HepG2 (cell line): Measurements from ENCODE around the gene PRELID1. TPM values are rescaled to one million over a fixed set of nuclear protein-coding genes. Genes with fewer than 3 reads are reported as not detected.

Experiments
- ETV5 ChIP-seq: IDR thresholded peaks from 2 replicates; pipeline ENCODE4 v1.6.1; 2018; ENCODE audit warnings: missing biosample characterization, missing genetic modification reagents, inconsistent platforms, borderline replicate concordance
- HNF4A ChIP-seq: sonication (generic); formaldehyde crosslinking; IDR thresholded peaks from 2 replicates; pipeline ENCODE4 v1.4.0; 2020; ENCODE audit warnings: missing genetic modification reagents
- NPAS2 ChIP-seq: sonication (generic); formaldehyde crosslinking; IDR thresholded peaks from 2 replicates; pipeline ENCODE4 v1.8.0; 2022; ENCODE audit warnings: mild to moderate bottlenecking, missing genetic modification reagents, borderline replicate concordance
- TEAD3 ChIP-seq: optimal IDR thresholded peaks from 2 replicates; pipeline ENCODE3; 2016; ENCODE audit warnings: borderline replicate concordance
- polyA plus RNA-seq, 8 experiments: library from polyadenylated mRNA; depleted of rRNA in 3 of 8; stranded (reverse) in 7 of 8; unstranded in 1 of 8; fragments of >200 nt; fragmentation: Illumina TruSeq in 4 of 8; extraction: Trizol in 4 of 8; gene quantifications; 2 replicates each; pipeline versions ENCODE4 v1.2.1 to v1.2.3, GENCODE V29; 2011 to 2016; ENCODE audit warnings: low read depth in 4 of 8, missing spikeins in 1 of 8, mixed read lengths in 1 of 8; ENCODE audit not compliant: insufficient read depth in 1 of 8
- total RNA-seq, 5 experiments: library from RNA; depleted of rRNA; stranded (reverse); fragments of >200 nt; fragmentation: Illumina TruSeq; extraction: Trizol; gene quantifications; 2 replicates each; pipeline ENCODE4 v1.2.3, GENCODE V29; 2016; ENCODE audit warnings: low read depth in 1 of 5
- TF ChIP-seq, protein P1 (sequence below): IDR thresholded peaks from 2 replicates; pipeline ENCODE4 v1.4.0; 2020; ENCODE audit warnings: mild to moderate bottlenecking, missing genetic modification reagents
- TF ChIP-seq, protein P2 (sequence below): IDR thresholded peaks from 2 replicates; pipeline ENCODE4 v1.6.1; 2016; ENCODE audit warnings: low read depth, missing genetic modification reagents, missing compliant biosample characterization

PRELID1 gene
- total and polyA plus RNA-seq, 2 of the 13 experiments (the other 11 are each of a cell fraction or from before 2014, with no cell fraction given) = 250 to 271 TPM

DNA sequence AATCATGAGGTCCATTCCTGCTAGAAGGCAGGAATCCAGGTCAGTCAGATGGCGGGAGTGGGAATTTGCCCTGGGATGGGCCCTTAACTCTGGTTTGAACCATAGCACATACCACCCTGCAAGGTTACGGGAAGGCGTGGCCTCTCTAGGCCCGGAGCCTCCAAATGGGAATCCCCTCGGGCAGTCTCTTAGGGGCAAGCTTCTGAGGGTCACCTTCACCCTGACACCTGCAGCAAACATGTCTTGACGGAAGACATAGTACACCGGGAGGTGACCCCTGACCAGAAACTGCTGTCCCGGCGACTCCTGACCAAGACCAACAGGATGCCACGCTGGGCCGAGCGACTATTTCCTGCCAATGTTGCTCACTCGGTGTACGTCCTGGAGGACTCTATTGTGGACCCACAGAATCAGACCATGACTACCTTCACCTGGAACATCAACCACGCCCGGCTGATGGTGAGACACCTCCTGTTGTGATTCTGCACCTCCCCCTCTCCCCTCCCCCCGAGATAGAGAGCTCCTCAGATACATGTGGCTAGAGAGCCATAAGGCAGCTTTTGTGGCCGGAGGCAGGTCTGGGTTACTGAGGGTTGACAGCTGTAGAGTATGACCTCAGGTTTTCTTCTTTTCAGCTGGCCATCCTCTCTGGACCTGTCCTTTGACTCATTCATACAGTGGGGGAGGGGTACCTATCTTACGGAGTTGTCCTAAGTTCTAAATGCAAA is 957 bp downstream of the PRELID1 start (continued):
- TF ChIP-seq NPAS2 (CRISPR knock-in tag) (no peak), ETV5 (peak; percentile 11; the same call in 1 of the 2 replicates), HNF4A (CRISPR knock-in tag) (peak; percentile 47; the same call in 1 of the 2 replicates), TEAD3 (peak; percentile 37)
- TF ChIP-seq, protein P1, sequence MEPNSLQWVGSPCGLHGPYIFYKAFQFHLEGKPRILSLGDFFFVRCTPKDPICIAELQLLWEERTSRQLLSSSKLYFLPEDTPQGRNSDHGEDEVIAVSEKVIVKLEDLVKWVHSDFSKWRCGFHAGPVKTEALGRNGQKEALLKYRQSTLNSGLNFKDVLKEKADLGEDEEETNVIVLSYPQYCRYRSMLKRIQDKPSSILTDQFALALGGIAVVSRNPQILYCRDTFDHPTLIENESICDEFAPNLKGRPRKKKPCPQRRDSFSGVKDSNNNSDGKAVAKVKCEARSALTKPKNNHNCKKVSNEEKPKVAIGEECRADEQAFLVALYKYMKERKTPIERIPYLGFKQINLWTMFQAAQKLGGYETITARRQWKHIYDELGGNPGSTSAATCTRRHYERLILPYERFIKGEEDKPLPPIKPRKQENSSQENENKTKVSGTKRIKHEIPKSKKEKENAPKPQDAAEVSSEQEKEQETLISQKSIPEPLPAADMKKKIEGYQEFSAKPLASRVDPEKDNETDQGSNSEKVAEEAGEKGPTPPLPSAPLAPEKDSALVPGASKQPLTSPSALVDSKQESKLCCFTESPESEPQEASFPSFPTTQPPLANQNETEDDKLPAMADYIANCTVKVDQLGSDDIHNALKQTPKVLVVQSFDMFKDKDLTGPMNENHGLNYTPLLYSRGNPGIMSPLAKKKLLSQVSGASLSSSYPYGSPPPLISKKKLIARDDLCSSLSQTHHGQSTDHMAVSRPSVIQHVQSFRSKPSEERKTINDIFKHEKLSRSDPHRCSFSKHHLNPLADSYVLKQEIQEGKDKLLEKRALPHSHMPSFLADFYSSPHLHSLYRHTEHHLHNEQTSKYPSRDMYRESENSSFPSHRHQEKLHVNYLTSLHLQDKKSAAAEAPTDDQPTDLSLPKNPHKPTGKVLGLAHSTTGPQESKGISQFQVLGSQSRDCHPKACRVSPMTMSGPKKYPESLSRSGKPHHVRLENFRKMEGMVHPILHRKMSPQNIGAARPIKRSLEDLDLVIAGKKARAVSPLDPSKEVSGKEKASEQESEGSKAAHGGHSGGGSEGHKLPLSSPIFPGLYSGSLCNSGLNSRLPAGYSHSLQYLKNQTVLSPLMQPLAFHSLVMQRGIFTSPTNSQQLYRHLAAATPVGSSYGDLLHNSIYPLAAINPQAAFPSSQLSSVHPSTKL = 0 out of 2 replicates have a peak, but pooled peaks have one; percentile 10
- TF ChIP-seq, protein P2, sequence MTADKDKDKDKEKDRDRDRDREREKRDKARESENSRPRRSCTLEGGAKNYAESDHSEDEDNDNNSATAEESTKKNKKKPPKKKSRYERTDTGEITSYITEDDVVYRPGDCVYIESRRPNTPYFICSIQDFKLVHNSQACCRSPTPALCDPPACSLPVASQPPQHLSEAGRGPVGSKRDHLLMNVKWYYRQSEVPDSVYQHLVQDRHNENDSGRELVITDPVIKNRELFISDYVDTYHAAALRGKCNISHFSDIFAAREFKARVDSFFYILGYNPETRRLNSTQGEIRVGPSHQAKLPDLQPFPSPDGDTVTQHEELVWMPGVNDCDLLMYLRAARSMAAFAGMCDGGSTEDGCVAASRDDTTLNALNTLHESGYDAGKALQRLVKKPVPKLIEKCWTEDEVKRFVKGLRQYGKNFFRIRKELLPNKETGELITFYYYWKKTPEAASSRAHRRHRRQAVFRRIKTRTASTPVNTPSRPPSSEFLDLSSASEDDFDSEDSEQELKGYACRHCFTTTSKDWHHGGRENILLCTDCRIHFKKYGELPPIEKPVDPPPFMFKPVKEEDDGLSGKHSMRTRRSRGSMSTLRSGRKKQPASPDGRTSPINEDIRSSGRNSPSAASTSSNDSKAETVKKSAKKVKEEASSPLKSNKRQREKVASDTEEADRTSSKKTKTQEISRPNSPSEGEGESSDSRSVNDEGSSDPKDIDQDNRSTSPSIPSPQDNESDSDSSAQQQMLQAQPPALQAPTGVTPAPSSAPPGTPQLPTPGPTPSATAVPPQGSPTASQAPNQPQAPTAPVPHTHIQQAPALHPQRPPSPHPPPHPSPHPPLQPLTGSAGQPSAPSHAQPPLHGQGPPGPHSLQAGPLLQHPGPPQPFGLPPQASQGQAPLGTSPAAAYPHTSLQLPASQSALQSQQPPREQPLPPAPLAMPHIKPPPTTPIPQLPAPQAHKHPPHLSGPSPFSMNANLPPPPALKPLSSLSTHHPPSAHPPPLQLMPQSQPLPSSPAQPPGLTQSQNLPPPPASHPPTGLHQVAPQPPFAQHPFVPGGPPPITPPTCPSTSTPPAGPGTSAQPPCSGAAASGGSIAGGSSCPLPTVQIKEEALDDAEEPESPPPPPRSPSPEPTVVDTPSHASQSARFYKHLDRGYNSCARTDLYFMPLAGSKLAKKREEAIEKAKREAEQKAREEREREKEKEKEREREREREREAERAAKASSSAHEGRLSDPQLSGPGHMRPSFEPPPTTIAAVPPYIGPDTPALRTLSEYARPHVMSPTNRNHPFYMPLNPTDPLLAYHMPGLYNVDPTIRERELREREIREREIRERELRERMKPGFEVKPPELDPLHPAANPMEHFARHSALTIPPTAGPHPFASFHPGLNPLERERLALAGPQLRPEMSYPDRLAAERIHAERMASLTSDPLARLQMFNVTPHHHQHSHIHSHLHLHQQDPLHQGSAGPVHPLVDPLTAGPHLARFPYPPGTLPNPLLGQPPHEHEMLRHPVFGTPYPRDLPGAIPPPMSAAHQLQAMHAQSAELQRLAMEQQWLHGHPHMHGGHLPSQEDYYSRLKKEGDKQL (CRISPR knock-in tag) = no peak
- TF ChIP-seq, all 625 proteins: peak for 23
